H9 (cell line): ENCODE measurements around the gene NCOA1. TPM values are rescaled to one million over a fixed set of nuclear protein-coding genes. Genes with fewer than 3 reads are reported as not detected.

ENCODE experiments used
- DNase-seq: peaks from one replicate; pipeline ENCODE4 v3.0.0-alpha.2; 2017
- H2AFZ ChIP-seq: one replicate; pipeline ENCODE4 v1.6.1; 2013; ENCODE audit warnings: mild to moderate bottlenecking, low read length, control low read depth, moderate library complexity
- H2AK5ac ChIP-seq: 2 replicates; pipeline ENCODE4 v1.6.1; 2013; ENCODE audit warnings: low read length, control low read depth, mixed read lengths; ENCODE audit not compliant: insufficient read length
- H2BK120ac ChIP-seq: one replicate; pipeline ENCODE4 v1.6.1; 2013; ENCODE audit warnings: low read depth, mild to moderate bottlenecking, low read length, control low read depth, inconsistent platforms; ENCODE audit not compliant: poor library complexity, severe bottlenecking
- H2BK12ac ChIP-seq: 2 replicates; pipeline ENCODE4 v1.6.1; 2013; ENCODE audit warnings: low read length, control low read depth, mixed read lengths, low read depth; ENCODE audit not compliant: insufficient read length
- H2BK15ac ChIP-seq: 2 replicates; pipeline ENCODE4 v1.6.1; 2013; ENCODE audit warnings: low read depth, low read length, control low read depth
- H2BK20ac ChIP-seq: one replicate; pipeline ENCODE4 v1.6.1; 2013; ENCODE audit warnings: low read depth, mild to moderate bottlenecking, low read length, control low read depth, inconsistent platforms; ENCODE audit not compliant: poor library complexity, severe bottlenecking
- H2BK5ac ChIP-seq: 2 replicates; pipeline ENCODE4 v1.6.1; 2013; ENCODE audit warnings: low read length, control low read depth, mixed read lengths; ENCODE audit not compliant: insufficient read length
- H3K14ac ChIP-seq: 2 replicates; pipeline ENCODE4 v1.6.1; 2013; ENCODE audit warnings: low read length, control low read depth; ENCODE audit not compliant: insufficient read depth
- H3K18ac ChIP-seq: 2 replicates; pipeline ENCODE4 v1.6.1; 2013; ENCODE audit warnings: low read depth, mild to moderate bottlenecking, mixed read lengths, low read length, control low read depth; ENCODE audit not compliant: insufficient read length
- H3K23ac ChIP-seq: 2 replicates; pipeline ENCODE4 v1.6.1; 2013; ENCODE audit warnings: low read length, control low read depth, mixed read lengths, low read depth; ENCODE audit not compliant: insufficient read length
- H3K23me2 ChIP-seq: 2 replicates; pipeline ENCODE4 v1.6.1; 2013; ENCODE audit warnings: low read depth, mild to moderate bottlenecking, mixed read lengths, low read length, control low read depth; ENCODE audit not compliant: insufficient read length, poor library complexity, severe bottlenecking
- H3K27ac ChIP-seq: 2 replicates; pipeline ENCODE4 v1.5.1; 2013; ENCODE audit warnings: low read length, control low read depth, mixed read lengths, low read depth; ENCODE audit not compliant: insufficient read length
- H3K27me3 ChIP-seq: 2 replicates; pipeline ENCODE4 v1.6.1; 2013; ENCODE audit warnings: low read length, control low read depth, inconsistent platforms; ENCODE audit not compliant: insufficient read depth
- H3K4ac ChIP-seq: 2 replicates; pipeline ENCODE4 v1.6.1; 2013; ENCODE audit warnings: low read depth, mild to moderate bottlenecking, control low read depth, inconsistent platforms, low read length, moderate library complexity
- H3K4me1 ChIP-seq: 2 replicates; pipeline ENCODE4 v1.6.1; 2013; ENCODE audit warnings: low read length, control low read depth, inconsistent platforms; ENCODE audit not compliant: insufficient read depth
- H3K4me2 ChIP-seq: 2 replicates; pipeline ENCODE4 v1.6.1; 2013; ENCODE audit warnings: low read length, control low read depth, mixed read lengths; ENCODE audit not compliant: insufficient read length, insufficient read depth
- H3K56ac ChIP-seq: 2 replicates; pipeline ENCODE4 v1.6.1; 2013; ENCODE audit warnings: low read depth, mild to moderate bottlenecking, mixed read lengths, low read length, control low read depth; ENCODE audit not compliant: insufficient read length
- H3K79me1 ChIP-seq: 2 replicates; pipeline ENCODE4 v1.6.1; 2013; ENCODE audit warnings: low read depth, mild to moderate bottlenecking, moderate library complexity, low read length, control low read depth, inconsistent platforms; ENCODE audit not compliant: insufficient read depth, poor library complexity, severe bottlenecking
- H3K79me2 ChIP-seq: 2 replicates; pipeline ENCODE4 v1.6.1; 2013; ENCODE audit warnings: low read length, control low read depth, inconsistent platforms; ENCODE audit not compliant: insufficient read depth
- H3K9ac ChIP-seq: 2 replicates; pipeline ENCODE4 v1.6.1; 2013; ENCODE audit warnings: low read length, control low read depth, mixed read lengths; ENCODE audit not compliant: insufficient read length; ENCODE audit errors: extremely low read depth
- H3K9me3 ChIP-seq: one replicate; pipeline ENCODE4 v1.6.1; 2013; ENCODE audit warnings: low read depth, low read length, inconsistent platforms; ENCODE audit not compliant: control insufficient read depth
- H3T11ph ChIP-seq: one replicate; pipeline ENCODE4 v1.6.1; 2013; ENCODE audit warnings: mild to moderate bottlenecking, low read length, control low read depth, inconsistent platforms
- H4K20me1 ChIP-seq: one replicate; pipeline ENCODE4 v1.6.1; 2013; ENCODE audit not compliant: control insufficient read depth, insufficient read length, insufficient read depth
- H4K5ac ChIP-seq: 2 replicates; pipeline ENCODE4 v1.6.1; 2013; ENCODE audit warnings: low read depth, mild to moderate bottlenecking, mixed read lengths, low read length, control low read depth; ENCODE audit not compliant: insufficient read length
- H4K8ac ChIP-seq: replicated peaks from 2 replicates; pipeline ENCODE4 v1.6.1; 2013; ENCODE audit warnings: low read length, control low read depth, mixed read lengths, low read depth; ENCODE audit not compliant: insufficient read length
- H4K91ac ChIP-seq: 2 replicates; pipeline ENCODE4 v1.6.1; 2013; ENCODE audit warnings: low read depth, mild to moderate bottlenecking, moderate library complexity, mixed read lengths, low read length, control low read depth; ENCODE audit not compliant: insufficient read length
- H3K27ac Mint-ChIP-seq, 3 experiments: 2 replicates in 2 of 3; 3 replicates in 1 of 3; pipeline ENCODE4 v1.8.0; 2020 to 2021; ENCODE audit warnings: mixed read lengths in 3 of 3, mild to moderate bottlenecking in 1 of 3, moderate library complexity in 1 of 3
- H3K27me3 Mint-ChIP-seq: 2 replicates; pipeline ENCODE4 v1.8.0; 2021; ENCODE audit warnings: low read depth, mild to moderate bottlenecking, moderate library complexity, mixed read lengths
- H3K36me3 Mint-ChIP-seq, 3 experiments: 2 replicates in 2 of 3; 3 replicates in 1 of 3; pipeline ENCODE4 v1.8.0; 2020 to 2021; ENCODE audit warnings: low read depth in 3 of 3, mixed read lengths in 3 of 3; ENCODE audit not compliant: insufficient read depth in 1 of 3
- H3K4me1 Mint-ChIP-seq, 2 experiments: 2 replicates each; pipeline ENCODE4 v1.8.0; 2020; ENCODE audit warnings: mixed read lengths in 2 of 2
- H3K4me3 Mint-ChIP-seq, 2 experiments: 2 replicates in 1 of 2; 3 replicates in 1 of 2; pipeline ENCODE4 v1.8.0; 2020 to 2021; ENCODE audit warnings: mild to moderate bottlenecking in 2 of 2, mixed read lengths in 2 of 2, moderate library complexity in 1 of 2
- H3K9me3 Mint-ChIP-seq, 2 experiments: 2 replicates in 1 of 2; 3 replicates in 1 of 2; pipeline ENCODE4 v1.8.0; 2020; ENCODE audit warnings: mild to moderate bottlenecking in 2 of 2, mixed read lengths in 2 of 2, moderate library complexity in 1 of 2
- CTCF ChIP-seq: fragments of 200-600 bp; sonication (generic); conservative IDR thresholded peaks from 3 replicates; pipeline ENCODE4 v1.8.0; 2021; ENCODE audit warnings: antibody characterized with exemption, mild to moderate bottlenecking
- WGBS: extraction: QIAGEN DNeasy Blood & Tissue Kit; methylation state at CpG from one replicate; pipeline ENCODE4 v1.1.7; 2013; ENCODE audit warnings: missing lambda C conversion rate, low lambda C conversion rate, mixed read lengths; ENCODE audit not compliant: insufficient read length; ENCODE audit errors: extremely low coverage; 5-methylcytosine and 5-hydroxymethylcytosine counted together
- total RNA-seq: library from RNA; stranded (reverse); gene quantifications from 2 replicates; pipeline ENCODE4 v1.2.1, GENCODE V29; 2021

The NCOA1 gene
- total RNA-seq, 1 experiment from 2014 or later: 14.8 TPM

DNA sequence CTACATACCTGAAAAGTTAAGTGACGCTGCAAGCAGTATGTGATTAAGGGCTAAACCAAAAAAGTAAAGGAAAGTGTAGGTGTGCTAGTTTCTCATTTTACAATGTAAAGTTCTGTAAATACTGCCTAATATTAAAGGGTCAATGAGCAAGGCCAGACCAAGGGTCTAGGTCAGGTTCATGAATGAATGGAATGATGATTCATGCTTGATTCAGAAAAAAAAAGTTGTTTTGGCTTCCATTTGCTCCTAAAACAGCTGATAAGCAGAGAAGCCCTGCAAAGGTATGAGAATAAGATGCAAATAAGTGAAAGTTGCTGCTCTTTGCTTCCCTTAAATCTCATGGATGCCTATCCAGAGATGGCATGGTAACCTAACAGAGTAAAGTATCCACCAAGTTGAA is 240.9 kb downstream of the NCOA1 start:
- DNase-seq: no peak
- H3K79me2 ChIP-seq: no peaks in the 10 kb centered on the region
- no peak overlapping the region for H3T11ph ChIP-seq
- no peak overlapping the region for H2BK15ac ChIP-seq
- H3K23ac ChIP-seq: no peak overlapping the region
- H2AFZ ChIP-seq: no peak overlapping the region
- H4K5ac ChIP-seq: no peak overlapping the region
- H3K14ac ChIP-seq: no peak overlapping the region
- Mint-ChIP-seq H3K4me1 (peaks cover 0 to under 1% of the 10 kb centered on the region in 2 experiments; a peak in 1 of 4 replicates), H3K4me3 (no peak overlapping the region), H3K27ac (no peak overlapping the region), H3K9me3 (no peaks in the 10 kb centered on the region), H3K36me3 (no peaks in the 10 kb centered on the region; a peak in 1 of 7 replicates), H3K27me3 (no peaks in the 10 kb centered on the region)
- no peaks in the 10 kb centered on the region for H3K4me1 ChIP-seq
- H3K4ac ChIP-seq: no peak overlapping the region
- no peak overlapping the region for H2AK5ac ChIP-seq
- H3K9me3 ChIP-seq: no peaks in the 10 kb centered on the region
- TF ChIP-seq CTCF: no peak
- no peak overlapping the region for H4K8ac ChIP-seq
- H4K20me1 ChIP-seq: no peaks in the 10 kb centered on the region
- H3K23me2 ChIP-seq: no peaks in the 10 kb centered on the region
- H3K79me1 ChIP-seq: no peaks in the 10 kb centered on the region
- H3K27me3 ChIP-seq: no peaks in the 10 kb centered on the region
- H3K18ac ChIP-seq: no peak overlapping the region
- no peak overlapping the region for H4K91ac ChIP-seq
- H3K9ac ChIP-seq: no peak overlapping the region
- no peak overlapping the region for H3K27ac ChIP-seq
- H2BK5ac ChIP-seq: no peak overlapping the region
- no CpG with 5 or more reads among the region's 1 CpG for WGBS
- no peak overlapping the region for H2BK120ac ChIP-seq
- H3K56ac ChIP-seq: no peak overlapping the region
- H2BK12ac ChIP-seq: no peak overlapping the region
- no peak overlapping the region for H3K4me2 ChIP-seq
- H2BK20ac ChIP-seq: no peak overlapping the region
